SK-N-SH (cell line): Measurements from ENCODE around the gene FAM20C. TPM values are rescaled to one million over a fixed set of nuclear protein-coding genes. Genes with fewer than 3 reads are reported as not detected.
A peak's percentile ranks its signal among the peaks of the same experiment; 100 is the strongest.

Experiments
- CTCF ChIA-PET: fragments of 300-600, 350-600 bp; formaldehyde crosslinking; extraction: SDS; loops from one replicate; lab custom pipeline; 2021; lab: Yijun Ruan, JAX
- POLR2A ChIA-PET: fragments of 350-600 bp; sonication (Branson Sonifier 250); formaldehyde crosslinking; extraction: SDS; loops from one replicate; lab custom pipeline; 2020; ENCODE audit warnings: antibody characterized with exemption, inconsistent platforms; lab: Yijun Ruan, JAX
- DNase-seq: peaks from one replicate; pipeline ENCODE4 v3.0.0; 2012
- H2AFZ ChIP-seq: fragments of 200-600 bp; sonication (generic); 2 replicates; pipeline ENCODE4 v1.8.1; 2016; ENCODE audit warnings: antibody characterized with exemption, mild to moderate bottlenecking, low read depth
- H3F3A ChIP-seq: fragments of 200-600 bp; sonication (generic); replicated peaks from 2 replicates; pipeline ENCODE3; 2016; ENCODE audit warnings: antibody characterized with exemption, mild to moderate bottlenecking; ENCODE audit not compliant: insufficient read depth
- H3K27ac ChIP-seq, 2 experiments: fragments of 200-500 bp in 1 of 2; fragments of 200-600 bp in 1 of 2; sonication (Bioruptor generic) in 1 of 2; sonication (generic), shearing (Covaris generic) in 1 of 2; 2 replicates each; pipeline versions ENCODE4 v1.5.1 to v1.6.1; 2014 to 2016; ENCODE audit warnings: low read depth in 2 of 2, inconsistent platforms in 1 of 2, low read length in 1 of 2, mild to moderate bottlenecking in 1 of 2, mixed read lengths in 1 of 2
- H3K27me3 ChIP-seq: fragments of 200-600 bp; sonication (generic), shearing (Covaris generic); 2 replicates; pipeline ENCODE4 v1.6.1; 2016; ENCODE audit warnings: mixed run types; ENCODE audit not compliant: insufficient read depth
- H3K36me3 ChIP-seq, 2 experiments: fragments of 200-500 bp in 1 of 2; fragments of 200-600 bp in 1 of 2; sonication (Bioruptor generic) in 1 of 2; sonication (generic) in 1 of 2; replicated peaks in 1 of 2; 2 replicates each; pipeline versions ENCODE3 to v1.5.1; 2014 to 2016; ENCODE audit warnings: low read length in 1 of 2, mild to moderate bottlenecking in 1 of 2; ENCODE audit not compliant: insufficient read depth in 2 of 2, control insufficient read depth in 1 of 2
- H3K4me1 ChIP-seq, 2 experiments: fragments of 200-500 bp in 1 of 2; fragments of 200-600 bp in 1 of 2; sonication (Bioruptor generic) in 1 of 2; sonication (generic), shearing (Covaris generic) in 1 of 2; 2 replicates each; pipeline versions ENCODE4 v1.5.1 to v1.6.1; 2014 to 2016; ENCODE audit warnings: low read depth in 1 of 2, low read length in 1 of 2, mixed run types in 1 of 2; ENCODE audit not compliant: insufficient read depth in 2 of 2, control insufficient read depth in 1 of 2
- H3K4me2 ChIP-seq: fragments of 200-600 bp; sonication (generic), shearing (Covaris generic); 2 replicates; pipeline ENCODE4 v1.6.1; 2017; ENCODE audit warnings: mixed run types
- H3K4me3 ChIP-seq, 2 experiments: fragments of 200-500 bp in 1 of 2; fragments of 200-600 bp in 1 of 2; sonication (Bioruptor generic) in 1 of 2; sonication (generic), shearing (Covaris generic) in 1 of 2; 2 replicates each; pipeline versions ENCODE4 v1.5.1 to v1.8.1; 2014 to 2016; ENCODE audit warnings: low read depth in 2 of 2, inconsistent platforms in 1 of 2, low read length in 1 of 2, mild to moderate bottlenecking in 1 of 2, mixed read lengths in 1 of 2, moderate library complexity in 1 of 2
- H3K79me2 ChIP-seq: fragments of 200-600 bp; sonication (generic); 2 replicates; pipeline ENCODE4 v1.8.1; 2017; ENCODE audit warnings: mild to moderate bottlenecking; ENCODE audit not compliant: insufficient read depth
- H3K9ac ChIP-seq: fragments of 200-600 bp; sonication (generic); 2 replicates; pipeline ENCODE4 v1.6.1; 2017; ENCODE audit warnings: mixed run types
- H3K9me2 ChIP-seq: fragments of 200-600 bp; sonication (generic); 2 replicates; pipeline ENCODE4 v1.6.1; 2017; ENCODE audit warnings: mixed run types
- H3K9me3 ChIP-seq: fragments of 200-600 bp; sonication (generic); 2 replicates; pipeline ENCODE4 v1.6.1; 2017; ENCODE audit warnings: mixed run types, mild to moderate bottlenecking, moderate library complexity
- H4K20me1 ChIP-seq: fragments of 200-600 bp; sonication (generic); 2 replicates; pipeline ENCODE4 v1.6.1; 2017; ENCODE audit warnings: mild to moderate bottlenecking, mixed run types; ENCODE audit not compliant: insufficient read depth
- ELF1 ChIP-seq: IDR thresholded peaks from 2 replicates; pipeline ENCODE4 v1.4.0; 2012
- EP300 ChIP-seq, 2 experiments: IDR thresholded peaks; 2 replicates each; pipeline versions ENCODE4 v1.4.0 to v1.6.1; 2012; ENCODE audit warnings: borderline replicate concordance in 1 of 2, low read depth in 1 of 2, low read length in 1 of 2
- EZH2phosphoT487 ChIP-seq: fragments of 200-600 bp; sonication (generic); IDR thresholded peaks from 2 replicates; pipeline ENCODE4 v1.6.1; 2017; ENCODE audit warnings: low read depth, mixed run types, mild to moderate bottlenecking, antibody characterized with exemption, moderate library complexity, borderline replicate concordance
- GABPA ChIP-seq: IDR thresholded peaks from 2 replicates; pipeline ENCODE4 v1.4.0; 2012; ENCODE audit warnings: low read depth, mild to moderate bottlenecking
- MXI1 ChIP-seq: IDR thresholded peaks from 2 replicates; pipeline ENCODE4 v1.6.1; 2012; ENCODE audit warnings: mild to moderate bottlenecking, low read depth, low read length, improper control_type of control experiment
- POLR2AphosphoS5 ChIP-seq: IDR thresholded peaks from 2 replicates; pipeline ENCODE4 v1.6.1; 2012; ENCODE audit warnings: low read depth, low read length
- RFX5 ChIP-seq: IDR thresholded peaks from 2 replicates; pipeline ENCODE4 v1.6.1; 2012; ENCODE audit warnings: mild to moderate bottlenecking, improper control_type of control experiment, low read length
- RXRA ChIP-seq: IDR thresholded peaks from 2 replicates; pipeline ENCODE4 v1.4.0; 2012; ENCODE audit warnings: low read depth, mild to moderate bottlenecking, borderline replicate concordance
- SIN3A ChIP-seq: IDR thresholded peaks from 2 replicates; pipeline ENCODE4 v1.6.1; 2012; ENCODE audit warnings: low read depth, mild to moderate bottlenecking, low read length, moderate library complexity, borderline replicate concordance
- SMC3 ChIP-seq: IDR thresholded peaks from 2 replicates; pipeline ENCODE4 v1.6.1; 2012; ENCODE audit warnings: low read depth, low read length, improper control_type of control experiment
- TCF12 ChIP-seq: IDR thresholded peaks from 2 replicates; pipeline ENCODE4 v1.4.0; 2012
- TEAD4 ChIP-seq: IDR thresholded peaks from 2 replicates; pipeline ENCODE4 v1.4.0; 2012; ENCODE audit warnings: mild to moderate bottlenecking, borderline replicate concordance; ENCODE audit not compliant: insufficient read depth
- WGBS: methylation state at CpG from one replicate; pipeline ENCODE4 v1.1.6; 2017; ENCODE audit warnings: low lambda C conversion rate; 5-methylcytosine and 5-hydroxymethylcytosine counted together
- polyA plus RNA-seq, 3 experiments: library from polyadenylated mRNA; depleted of rRNA; stranded (reverse); fragments of >200 nt; gene quantifications; 2 replicates each; pipeline ENCODE4 v1.2.3, GENCODE V29; 2012
- TF ChIP-seq, protein P1 (sequence below): IDR thresholded peaks from 2 replicates; pipeline ENCODE4 v1.4.0; 2012; ENCODE audit warnings: low read depth, borderline replicate concordance
- TF ChIP-seq, protein P2 (sequence below): fragments of 150-350 bp; IDR thresholded peaks from 2 replicates; pipeline ENCODE4 v1.6.1; 2016; ENCODE audit warnings: mild to moderate bottlenecking, low read depth, low read length
- TF ChIP-seq, protein P3 (sequence below): fragments of 200-600 bp; sonication (generic); IDR thresholded peaks from 2 replicates; pipeline ENCODE4 v1.6.1; 2017; ENCODE audit warnings: antibody characterized with exemption, mild to moderate bottlenecking, moderate library complexity
- TF ChIP-seq, protein P4 (sequence below): IDR thresholded peaks from 2 replicates; pipeline ENCODE4 v1.4.0; 2012; ENCODE audit warnings: low read depth
- TF ChIP-seq, protein P5 (sequence below): IDR thresholded peaks from 2 replicates; pipeline ENCODE4 v1.6.1; 2012; ENCODE audit warnings: mild to moderate bottlenecking, low read depth, low read length, moderate library complexity

The FAM20C gene
- polyA plus RNA-seq, 1 of the 3 experiments (the other 2 are of a cell fraction), result 12.7 TPM

DNA sequence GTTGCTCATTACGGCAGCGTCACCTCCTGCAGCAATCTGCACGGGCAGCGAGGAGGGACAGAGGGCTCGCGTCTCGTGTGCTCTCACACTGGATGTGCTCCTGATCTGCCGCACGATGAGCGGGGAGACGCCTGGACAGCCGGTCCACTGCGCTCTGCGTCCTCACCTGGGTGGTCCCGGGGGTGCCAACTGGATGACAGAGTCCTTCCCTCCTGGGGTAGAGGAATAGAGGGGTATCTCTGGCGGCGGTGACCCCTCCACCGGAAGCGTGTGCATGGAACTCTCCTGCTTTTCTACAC, 3.4 kb downstream of the FAM20C start (continued):
- TF ChIP-seq, protein P1, sequence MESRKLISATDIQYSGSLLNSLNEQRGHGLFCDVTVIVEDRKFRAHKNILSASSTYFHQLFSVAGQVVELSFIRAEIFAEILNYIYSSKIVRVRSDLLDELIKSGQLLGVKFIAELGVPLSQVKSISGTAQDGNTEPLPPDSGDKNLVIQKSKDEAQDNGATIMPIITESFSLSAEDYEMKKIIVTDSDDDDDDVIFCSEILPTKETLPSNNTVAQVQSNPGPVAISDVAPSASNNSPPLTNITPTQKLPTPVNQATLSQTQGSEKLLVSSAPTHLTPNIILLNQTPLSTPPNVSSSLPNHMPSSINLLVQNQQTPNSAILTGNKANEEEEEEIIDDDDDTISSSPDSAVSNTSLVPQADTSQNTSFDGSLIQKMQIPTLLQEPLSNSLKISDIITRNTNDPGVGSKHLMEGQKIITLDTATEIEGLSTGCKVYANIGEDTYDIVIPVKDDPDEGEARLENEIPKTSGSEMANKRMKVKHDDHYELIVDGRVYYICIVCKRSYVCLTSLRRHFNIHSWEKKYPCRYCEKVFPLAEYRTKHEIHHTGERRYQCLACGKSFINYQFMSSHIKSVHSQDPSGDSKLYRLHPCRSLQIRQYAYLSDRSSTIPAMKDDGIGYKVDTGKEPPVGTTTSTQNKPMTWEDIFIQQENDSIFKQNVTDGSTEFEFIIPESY, result no peak

DNA sequence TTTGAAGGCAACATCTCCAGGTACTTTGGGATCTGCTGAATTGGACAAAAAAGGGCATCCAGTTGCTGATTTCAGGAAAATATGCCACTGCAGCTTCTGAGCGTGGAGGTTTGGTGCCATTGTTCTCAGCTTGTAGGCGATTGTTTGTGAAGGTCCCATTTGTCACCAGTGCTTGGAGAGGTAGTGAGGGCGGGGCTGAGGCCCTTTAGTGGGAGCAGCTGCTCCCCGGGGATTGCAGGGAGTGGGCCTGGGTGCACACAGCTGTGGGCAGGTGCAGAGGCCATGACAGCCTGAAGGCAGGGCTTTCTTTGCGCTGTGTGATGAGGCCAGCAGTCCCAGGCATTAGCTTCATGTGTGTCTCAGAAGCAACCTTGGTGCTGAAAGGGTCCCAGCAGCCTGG, 3.9 kb downstream of the FAM20C start:
- Histone ChIP-seq H2AFZ (no peak overlapping the region), H3K27ac (no peak overlapping the region), H3K9me3 (no peaks in the 10 kb centered on the region), H4K20me1 (peaks cover 44% of the 10 kb centered on the region), H3K36me3 (peaks cover 0 to 2% of the 10 kb centered on the region in 2 experiments), H3K27me3 (no peaks in the 10 kb centered on the region), H3K4me1 (peaks cover 0 to 13% of the 10 kb centered on the region in 2 experiments; a peak in 2 of 4 replicates), H3F3A (no peaks in the 10 kb centered on the region), H3K9me2 (no peaks in the 10 kb centered on the region), H3K9ac (no peak overlapping the region), H3K79me2 (peaks cover 21% of the 10 kb centered on the region; the same call in 1 of the 2 replicates), H3K4me3 (no peak overlapping the region), H3K4me2 (0 out of 2 replicates have a peak overlapping the region, but pooled peaks have one; percentile 77)
- ChIA-PET CTCF (no interaction called here), POLR2A (no interaction called here)
- TF ChIP-seq MXI1 (no peak), SMC3 (no peak), POLR2AphosphoS5 (no peak), ELF1 (no peak), RFX5 (no peak), TCF12 (no peak), RXRA (no peak), EP300 (IDR thresholded peaks at IDR 0.05; ENCODE audit: borderline replicate concordance in 1 of 2, low read depth in 1 of 2, low read length in 1 of 2) (no peak), TEAD4 (no peak), GABPA (no peak), SIN3A (no peak), EZH2phosphoT487 (no peak)
- TF ChIP-seq, protein P2, sequence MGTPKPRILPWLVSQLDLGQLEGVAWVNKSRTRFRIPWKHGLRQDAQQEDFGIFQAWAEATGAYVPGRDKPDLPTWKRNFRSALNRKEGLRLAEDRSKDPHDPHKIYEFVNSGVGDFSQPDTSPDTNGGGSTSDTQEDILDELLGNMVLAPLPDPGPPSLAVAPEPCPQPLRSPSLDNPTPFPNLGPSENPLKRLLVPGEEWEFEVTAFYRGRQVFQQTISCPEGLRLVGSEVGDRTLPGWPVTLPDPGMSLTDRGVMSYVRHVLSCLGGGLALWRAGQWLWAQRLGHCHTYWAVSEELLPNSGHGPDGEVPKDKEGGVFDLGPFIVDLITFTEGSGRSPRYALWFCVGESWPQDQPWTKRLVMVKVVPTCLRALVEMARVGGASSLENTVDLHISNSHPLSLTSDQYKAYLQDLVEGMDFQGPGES, result no peak
- TF ChIP-seq, protein P3, sequence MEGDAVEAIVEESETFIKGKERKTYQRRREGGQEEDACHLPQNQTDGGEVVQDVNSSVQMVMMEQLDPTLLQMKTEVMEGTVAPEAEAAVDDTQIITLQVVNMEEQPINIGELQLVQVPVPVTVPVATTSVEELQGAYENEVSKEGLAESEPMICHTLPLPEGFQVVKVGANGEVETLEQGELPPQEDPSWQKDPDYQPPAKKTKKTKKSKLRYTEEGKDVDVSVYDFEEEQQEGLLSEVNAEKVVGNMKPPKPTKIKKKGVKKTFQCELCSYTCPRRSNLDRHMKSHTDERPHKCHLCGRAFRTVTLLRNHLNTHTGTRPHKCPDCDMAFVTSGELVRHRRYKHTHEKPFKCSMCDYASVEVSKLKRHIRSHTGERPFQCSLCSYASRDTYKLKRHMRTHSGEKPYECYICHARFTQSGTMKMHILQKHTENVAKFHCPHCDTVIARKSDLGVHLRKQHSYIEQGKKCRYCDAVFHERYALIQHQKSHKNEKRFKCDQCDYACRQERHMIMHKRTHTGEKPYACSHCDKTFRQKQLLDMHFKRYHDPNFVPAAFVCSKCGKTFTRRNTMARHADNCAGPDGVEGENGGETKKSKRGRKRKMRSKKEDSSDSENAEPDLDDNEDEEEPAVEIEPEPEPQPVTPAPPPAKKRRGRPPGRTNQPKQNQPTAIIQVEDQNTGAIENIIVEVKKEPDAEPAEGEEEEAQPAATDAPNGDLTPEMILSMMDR, result no peak
- TF ChIP-seq, protein P4, sequence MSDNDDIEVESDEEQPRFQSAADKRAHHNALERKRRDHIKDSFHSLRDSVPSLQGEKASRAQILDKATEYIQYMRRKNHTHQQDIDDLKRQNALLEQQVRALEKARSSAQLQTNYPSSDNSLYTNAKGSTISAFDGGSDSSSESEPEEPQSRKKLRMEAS, result no peak
- TF ChIP-seq, protein P5, sequence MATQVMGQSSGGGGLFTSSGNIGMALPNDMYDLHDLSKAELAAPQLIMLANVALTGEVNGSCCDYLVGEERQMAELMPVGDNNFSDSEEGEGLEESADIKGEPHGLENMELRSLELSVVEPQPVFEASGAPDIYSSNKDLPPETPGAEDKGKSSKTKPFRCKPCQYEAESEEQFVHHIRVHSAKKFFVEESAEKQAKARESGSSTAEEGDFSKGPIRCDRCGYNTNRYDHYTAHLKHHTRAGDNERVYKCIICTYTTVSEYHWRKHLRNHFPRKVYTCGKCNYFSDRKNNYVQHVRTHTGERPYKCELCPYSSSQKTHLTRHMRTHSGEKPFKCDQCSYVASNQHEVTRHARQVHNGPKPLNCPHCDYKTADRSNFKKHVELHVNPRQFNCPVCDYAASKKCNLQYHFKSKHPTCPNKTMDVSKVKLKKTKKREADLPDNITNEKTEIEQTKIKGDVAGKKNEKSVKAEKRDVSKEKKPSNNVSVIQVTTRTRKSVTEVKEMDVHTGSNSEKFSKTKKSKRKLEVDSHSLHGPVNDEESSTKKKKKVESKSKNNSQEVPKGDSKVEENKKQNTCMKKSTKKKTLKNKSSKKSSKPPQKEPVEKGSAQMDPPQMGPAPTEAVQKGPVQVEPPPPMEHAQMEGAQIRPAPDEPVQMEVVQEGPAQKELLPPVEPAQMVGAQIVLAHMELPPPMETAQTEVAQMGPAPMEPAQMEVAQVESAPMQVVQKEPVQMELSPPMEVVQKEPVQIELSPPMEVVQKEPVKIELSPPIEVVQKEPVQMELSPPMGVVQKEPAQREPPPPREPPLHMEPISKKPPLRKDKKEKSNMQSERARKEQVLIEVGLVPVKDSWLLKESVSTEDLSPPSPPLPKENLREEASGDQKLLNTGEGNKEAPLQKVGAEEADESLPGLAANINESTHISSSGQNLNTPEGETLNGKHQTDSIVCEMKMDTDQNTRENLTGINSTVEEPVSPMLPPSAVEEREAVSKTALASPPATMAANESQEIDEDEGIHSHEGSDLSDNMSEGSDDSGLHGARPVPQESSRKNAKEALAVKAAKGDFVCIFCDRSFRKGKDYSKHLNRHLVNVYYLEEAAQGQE, result no peak
- DNase-seq, result no peak
- WGBS, result 74% methylated on average over 5 of the region's 5 CpGs
